Dermis blood vessel endothelial cell (primary cell): ENCODE data around the gene CDKN2B-AS1. TPM values are rescaled to one million over a fixed set of nuclear protein-coding genes. Genes with fewer than 3 reads are reported as not detected.

Experiments
- DNase-seq: peaks from one replicate; pipeline ENCODE4 v3.0.0; 2010
- total RNA-seq: library from RNA; depleted of rRNA; stranded (reverse); fragments of >200 nt; gene quantifications from 2 replicates; pipeline ENCODE4 v1.2.3, GENCODE V29; 2014

CDKN2B-AS1 gene
- total RNA-seq, 1 donor from 2014 or later: 2.2 TPM

DNA sequence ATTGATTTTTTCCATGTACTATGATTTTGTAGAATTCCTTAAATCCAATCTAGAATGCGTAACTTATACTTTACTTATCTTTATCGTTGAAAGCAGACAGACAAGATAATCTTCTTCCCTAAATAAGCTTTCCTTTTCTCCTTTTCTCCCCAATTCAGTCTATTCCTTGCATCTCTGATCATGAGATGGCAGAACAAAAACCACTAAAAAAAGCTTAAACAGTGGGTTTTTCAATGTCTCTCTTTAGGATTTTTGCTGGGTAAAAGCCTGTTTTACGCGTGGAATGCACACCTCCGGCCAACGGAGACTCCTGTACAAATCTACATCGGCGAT, 13.8 kb downstream of the CDKN2B-AS1 start:
- no peak for DNase-seq

DNA sequence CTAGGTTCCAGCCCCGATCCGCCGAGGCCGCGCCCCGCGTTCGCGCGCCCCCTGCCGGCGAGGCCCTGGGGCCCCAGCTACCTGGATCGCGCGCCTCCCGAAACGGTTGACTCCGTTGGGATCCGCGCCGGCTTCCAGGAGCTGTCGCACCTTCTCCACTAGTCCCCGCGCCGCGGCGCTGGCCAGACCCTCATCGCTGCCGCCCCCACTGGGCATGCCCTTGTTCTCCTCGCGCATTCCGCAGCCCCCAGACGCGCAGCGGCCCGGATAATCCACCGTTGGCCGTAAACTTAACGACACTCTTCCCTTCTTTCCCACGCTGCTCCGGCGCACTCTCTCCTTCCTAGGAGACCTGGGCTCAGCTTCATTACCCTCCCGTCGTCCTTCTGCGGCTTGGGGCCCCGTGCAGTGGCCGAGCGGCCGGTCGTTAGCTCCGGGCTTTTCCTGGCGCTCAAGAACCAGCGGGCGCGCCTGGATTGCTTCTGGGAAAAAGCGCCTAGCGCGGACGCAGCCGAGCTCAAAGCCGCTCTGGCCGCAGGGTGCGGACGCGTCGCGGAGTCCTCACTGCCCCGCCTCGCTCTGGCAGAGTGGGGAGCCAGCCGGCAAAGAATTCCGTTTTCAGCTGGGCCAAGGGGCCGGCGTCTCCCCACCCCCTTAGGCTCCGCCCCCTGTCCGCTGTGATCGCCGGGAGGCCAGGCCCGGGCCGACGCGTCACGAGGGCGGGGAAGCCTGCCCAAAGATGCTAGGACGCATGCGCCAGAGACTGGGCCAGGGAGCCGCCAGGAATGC, 14.3 kb downstream of the CDKN2B-AS1 start, which contains the start of gene CDKN2B:
Gene CDKN2B (minus strand): TSS at position 589 of the 789 bp plus-strand sequence. CDS start 352 bp downstream, at position 237.
- peak; percentile 97 for DNase-seq

DNA sequence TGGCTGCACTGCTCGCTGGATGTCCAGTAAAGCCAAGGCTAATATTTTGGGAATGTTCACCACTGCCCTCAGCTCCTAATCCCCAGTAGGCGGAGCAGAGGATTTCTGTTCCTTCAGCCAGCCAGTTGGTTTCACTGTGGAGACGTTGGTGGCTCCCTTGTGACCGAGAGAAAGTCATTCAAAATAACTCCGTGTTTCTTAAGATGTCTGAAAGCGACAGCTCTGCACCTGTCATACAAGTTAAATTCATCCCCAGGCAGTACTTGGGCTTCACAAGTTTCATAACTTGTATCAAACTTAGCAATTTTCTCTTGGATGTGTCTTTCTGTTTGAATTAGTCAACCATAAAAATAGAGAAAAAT, 14.9 kb downstream of the CDKN2B-AS1 start:
- DNase-seq: no peak

DNA sequence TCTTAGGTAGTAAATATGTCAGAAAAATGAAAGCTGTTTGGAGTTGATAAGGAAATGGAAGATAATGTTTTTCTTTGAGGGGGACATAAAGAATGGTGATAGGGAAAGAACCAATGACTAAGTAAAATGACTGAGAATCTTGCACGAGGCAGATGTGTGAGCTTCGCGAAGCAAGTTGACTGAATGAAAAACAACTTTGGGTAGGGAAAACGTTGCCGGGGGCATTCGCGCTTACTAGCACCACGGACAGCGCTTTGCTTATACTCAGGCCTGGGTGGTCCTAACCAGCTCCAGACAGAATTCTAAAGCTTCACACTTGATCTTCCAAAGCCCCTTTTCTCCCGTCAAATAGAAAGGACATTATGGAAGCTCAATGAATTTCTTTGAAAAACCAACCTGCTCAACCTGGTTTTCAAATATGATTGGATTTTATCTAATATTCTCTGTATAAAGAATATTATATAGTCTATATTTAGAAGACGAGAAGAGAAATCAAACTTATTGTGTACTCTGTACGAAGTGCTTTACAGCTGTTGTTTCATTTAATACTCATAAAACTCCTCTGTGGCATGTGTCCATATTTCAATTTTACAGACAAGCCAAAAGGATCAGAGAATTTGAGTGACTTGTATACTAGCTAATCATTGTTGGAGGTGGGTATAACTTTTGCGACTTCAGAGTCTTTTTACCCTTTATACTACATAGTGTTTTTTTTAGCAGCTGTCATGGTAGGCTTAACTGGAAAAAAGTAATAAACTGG, 16.5 kb downstream of the CDKN2B-AS1 start:
- peak; percentile 64 for DNase-seq

DNA sequence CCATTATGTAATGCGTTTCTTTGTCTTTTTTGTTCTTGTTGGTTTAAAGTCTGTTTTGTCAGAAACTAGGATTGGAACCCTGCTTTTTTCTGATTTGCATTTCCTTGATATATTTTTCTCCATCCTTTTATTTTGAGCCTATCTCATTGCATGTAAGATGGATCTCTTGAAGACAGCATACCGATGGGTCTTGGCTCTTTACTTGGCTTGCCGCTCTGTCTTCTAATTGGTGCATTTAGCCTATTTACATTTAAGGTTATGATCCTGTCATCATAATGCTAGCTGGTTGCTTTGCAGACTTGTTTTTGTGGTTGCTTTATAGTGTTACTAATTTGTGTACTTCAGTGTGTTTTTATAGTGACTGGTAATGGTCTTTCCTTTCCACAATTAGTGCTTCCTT, 27.8 kb downstream of the CDKN2B-AS1 start:
- DNase-seq: no peak

DNA sequence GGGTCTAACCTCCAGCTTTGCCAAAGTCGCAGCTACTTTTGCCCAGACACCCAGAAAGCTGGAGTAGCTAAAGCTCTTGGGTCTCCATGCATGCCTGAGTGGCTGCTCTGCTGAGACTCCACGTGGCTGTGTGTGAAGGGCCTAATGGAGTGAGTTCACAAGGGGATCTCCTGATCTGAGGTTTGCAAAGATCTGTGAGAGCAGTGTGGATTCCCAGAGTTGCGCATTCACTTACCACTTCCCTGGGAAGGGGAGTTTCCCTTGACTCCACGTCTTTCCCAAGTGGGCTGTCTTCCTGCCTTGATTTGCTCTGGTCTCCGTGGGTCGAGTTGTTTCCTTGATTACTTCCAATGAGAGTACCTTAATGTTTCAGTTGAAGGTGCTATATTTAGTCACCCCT, 32.1 kb downstream of the CDKN2B-AS1 start:
- no peak for DNase-seq

DNA sequence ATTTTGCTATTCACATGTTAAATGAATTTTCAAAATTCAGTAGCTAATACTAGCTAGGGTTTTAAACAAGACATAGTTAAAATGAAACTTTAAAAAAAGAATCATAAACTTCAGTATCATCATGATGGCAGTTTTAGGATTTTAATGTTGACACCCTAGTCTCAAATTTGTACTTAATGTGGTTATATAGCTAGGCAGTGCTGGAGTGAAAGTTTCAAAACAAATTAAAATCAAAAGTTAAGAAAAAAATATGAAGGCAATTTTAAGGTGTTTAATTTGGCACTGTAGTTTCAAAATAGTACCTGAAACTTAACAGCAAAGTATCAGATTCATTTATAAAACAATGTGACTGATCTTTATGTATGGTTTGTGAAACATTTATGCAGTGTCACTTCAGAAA, 33.8 kb downstream of the CDKN2B-AS1 start:
- DNase-seq: no peak

DNA sequence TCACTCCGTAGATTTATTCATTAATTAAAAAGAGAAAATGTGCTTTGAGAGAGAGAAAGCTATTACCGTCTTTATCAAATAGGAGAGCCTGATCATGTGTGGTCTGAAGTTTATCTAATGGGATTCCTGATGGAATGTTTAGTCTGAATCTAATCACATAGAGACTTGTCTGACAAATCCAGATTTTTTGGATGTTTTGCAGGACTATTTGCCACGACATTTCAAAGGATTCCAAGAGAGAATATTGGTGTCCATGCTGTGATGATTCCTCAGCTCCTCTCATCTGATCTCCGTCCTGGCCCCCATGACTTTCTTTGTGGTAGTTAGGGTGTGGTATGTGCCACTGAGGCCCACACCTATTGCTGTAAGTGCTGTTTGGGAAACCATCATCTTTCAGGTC, 34.6 kb downstream of the CDKN2B-AS1 start:
- no peak for DNase-seq

DNA sequence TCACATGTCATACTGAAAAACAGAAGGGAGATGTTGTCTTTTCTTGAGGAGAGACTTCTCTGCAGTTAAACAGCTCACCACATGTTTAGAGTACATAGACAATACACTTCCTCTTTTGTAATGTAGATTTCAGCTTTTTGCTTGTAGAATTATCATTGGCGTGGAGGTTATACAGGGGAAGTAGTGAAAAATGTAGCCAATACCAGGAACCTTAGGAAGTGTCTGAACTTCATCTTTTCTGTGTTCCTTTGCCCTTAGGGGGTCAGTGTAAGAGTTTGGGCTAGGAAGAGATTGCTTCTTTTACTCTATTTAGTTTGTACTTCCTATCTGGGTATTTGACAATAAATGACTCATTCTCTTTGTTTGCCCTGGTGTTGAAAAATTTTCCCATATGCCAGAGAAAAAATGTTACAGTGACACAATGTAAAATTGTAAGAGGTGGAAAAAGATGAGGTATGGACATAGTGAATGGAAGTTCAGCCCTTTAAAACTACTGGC, 35.6 kb downstream of the CDKN2B-AS1 start:
- DNase-seq: peak; percentile 74

DNA sequence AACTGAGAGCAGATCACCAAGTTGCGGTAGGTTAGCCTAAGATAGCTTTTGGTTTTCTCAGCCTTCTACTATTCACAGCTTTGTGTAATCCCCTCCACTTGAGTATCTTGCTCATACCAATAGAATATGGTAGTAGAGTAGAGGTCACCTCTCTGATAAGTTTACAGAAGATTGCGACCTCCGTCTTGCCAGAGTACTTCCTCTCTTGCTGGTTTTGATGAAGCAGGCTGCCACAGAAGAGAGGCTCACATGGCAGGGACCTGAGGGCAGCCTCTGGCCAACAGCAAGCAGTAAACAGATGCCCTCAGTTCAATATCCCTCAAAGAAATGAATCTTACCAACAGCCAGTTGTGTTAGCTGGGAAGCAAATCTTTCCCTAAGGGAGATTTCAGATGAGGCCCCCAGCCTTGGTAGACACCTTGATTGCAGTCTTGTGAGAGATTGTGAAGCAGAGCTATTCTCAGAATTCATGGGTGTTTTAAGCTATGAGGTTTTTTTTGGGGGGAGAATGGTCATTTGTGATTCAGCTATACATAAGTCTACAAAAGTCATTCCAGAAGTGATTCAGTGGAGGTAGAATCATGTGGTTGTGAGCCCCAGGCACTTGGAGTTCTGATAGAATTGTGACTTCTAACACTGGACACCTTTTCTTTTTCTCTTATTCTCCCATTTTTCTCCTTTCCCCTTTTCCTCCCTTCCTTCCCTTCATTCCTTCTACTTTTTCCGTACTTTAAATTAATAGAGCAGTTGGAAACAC, 37.2 kb downstream of the CDKN2B-AS1 start:
- DNase-seq: no peak

DNA sequence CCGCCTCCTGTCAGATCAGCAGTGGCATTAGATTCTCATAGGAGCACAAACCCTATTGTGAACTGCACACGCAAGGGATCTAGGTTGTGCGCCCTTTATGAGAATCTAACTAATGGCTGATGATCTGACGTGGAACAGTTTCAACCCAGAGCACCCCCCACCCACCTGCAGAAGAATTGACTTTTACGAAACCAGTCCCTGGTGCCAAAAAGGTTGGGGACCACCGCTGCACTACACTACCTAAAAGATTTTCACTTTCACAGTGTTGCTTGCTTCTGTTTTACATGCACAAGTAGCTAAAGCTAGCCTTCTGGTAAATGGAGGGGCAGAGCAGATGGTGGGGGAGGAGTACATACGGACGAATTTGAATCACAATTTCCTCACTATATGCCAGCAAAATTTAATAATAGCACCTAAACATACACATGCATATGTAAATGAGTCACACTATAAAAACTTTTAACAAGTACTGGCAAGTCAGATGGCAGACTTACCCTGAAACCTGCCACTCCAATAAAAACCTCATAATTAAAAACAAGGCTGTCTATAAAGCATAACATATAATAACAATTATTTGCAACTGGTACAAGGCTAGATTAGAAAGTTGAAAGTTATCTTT, 38.5 kb downstream of the CDKN2B-AS1 start:
- DNase-seq: no peak

DNA sequence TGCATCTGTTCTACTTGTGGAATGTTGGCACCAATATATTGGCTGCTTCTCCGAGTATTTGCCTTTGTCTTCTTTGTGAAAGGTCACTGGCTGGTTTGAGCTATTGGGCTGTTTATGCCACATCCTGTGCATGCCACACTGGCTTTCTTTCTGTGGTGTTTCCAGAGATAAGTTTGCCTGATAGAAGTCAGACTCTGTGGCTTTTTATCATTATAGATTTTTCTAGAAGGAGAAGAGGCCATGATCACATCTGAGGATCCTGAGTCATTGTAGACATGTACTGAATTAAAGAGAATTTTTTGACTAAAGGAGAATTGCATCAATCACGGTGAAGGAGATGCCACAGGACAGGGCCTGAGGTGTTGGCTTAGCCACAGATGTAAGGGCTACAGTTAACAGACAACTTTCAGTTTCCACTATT, 41.0 kb downstream of the CDKN2B-AS1 start:
- no peak for DNase-seq

DNA sequence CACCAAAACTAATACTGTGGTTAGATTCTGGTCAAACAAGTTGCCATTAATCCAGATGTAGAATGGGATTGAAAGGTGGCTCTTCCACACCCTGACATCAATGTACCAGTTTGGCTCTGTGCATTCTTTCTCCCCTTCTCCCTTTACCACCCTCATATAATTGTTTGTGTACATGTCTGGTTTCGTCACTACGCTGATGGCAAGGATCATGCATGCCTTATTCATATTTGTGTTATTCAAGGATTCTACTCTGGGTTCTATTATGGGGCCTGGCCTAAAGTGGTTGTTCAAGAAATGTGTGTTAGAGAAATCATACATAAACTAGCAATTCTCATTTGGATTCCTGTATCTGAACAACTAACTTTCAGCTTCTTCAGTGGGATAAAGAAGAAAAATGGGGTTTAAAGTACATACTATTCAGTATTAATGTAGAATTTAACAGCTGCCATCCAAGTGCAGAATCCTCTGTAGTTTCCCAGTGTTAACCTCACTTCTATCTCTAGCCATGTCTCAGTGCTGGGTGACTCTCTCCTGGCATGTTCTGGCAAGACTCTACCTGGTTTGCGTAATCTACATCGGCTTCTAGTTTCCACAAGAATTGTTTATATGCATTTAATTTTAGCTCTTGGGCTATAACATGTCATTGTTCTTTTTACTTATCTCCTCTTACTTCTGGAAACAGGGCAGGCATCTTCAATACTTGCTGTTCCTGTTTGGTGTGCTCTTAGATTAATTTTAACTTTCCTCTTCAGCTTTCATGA, 42.5 kb downstream of the CDKN2B-AS1 start:
- DNase-seq: no peak

DNA sequence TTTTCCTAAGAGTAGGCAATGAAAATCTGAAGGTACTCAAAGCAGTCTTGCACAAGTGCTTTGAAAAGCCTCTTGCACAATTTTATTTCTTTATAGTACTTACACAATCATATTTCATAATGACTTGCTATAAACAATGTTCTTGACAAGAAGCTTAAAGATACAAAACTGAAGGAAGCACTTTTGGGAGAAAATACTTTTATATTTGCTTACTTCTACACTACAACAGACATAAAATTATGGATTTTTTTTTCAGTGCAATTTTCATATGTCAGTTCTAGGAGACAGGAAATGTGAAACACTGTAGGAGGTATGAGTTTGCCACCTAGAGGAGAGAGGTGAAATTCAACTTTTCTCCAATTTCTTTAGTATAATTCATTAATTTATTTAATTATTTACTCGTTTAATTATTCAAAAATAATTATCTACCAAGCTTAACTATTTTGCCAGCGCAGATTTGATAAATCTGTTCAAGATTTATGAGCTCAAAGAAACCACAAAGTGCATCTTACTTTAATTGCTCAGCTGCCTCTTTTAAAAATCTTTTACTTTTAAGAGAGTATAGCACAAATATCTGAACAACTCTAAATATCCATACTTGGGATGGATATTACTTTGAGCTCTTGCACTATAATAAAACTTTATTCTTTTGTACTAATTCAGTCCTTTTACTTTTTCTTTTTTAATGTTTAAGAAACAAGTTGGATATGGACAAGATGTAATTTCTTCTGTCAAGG, 43.5 kb downstream of the CDKN2B-AS1 start:
- DNase-seq: peak; percentile 65

DNA sequence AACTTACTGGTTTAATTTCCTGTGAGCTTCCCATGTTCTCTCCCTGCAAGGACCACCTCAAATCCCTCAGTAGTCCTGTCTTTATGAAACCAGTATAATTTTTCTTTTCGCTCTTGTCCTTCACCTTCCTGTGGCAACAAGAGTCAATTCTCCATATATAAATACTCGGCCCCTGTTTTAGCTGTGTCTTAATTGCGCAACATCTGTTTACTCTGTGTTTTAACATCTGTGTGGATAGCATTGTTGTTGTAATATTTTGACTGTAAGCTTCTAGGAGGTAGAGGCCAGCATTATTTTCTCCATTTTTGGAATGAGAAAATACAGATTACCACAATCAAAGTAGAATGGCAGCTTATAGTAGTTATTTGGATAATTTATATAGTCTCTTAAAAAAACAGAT, 44.7 kb downstream of the CDKN2B-AS1 start:
- no peak for DNase-seq

DNA sequence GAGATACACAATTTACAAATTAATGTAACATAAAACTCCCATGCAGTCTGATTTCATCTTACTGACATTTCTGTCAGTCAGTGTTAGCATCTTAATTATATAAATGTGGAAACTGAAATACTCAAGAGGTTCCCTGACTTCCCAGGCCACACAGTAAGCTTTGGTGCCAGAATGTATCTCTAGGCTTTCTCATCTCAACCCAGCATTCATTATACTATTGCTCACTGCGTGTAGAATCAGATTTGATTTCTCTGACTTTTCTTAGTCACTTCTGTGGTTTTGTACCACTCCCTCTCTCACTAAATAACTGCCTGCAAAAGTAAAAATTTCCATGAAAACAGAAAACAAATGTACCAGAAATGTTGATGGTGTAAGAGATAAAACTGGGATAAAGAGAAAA, 46.2 kb downstream of the CDKN2B-AS1 start:
- DNase-seq: no peak

DNA sequence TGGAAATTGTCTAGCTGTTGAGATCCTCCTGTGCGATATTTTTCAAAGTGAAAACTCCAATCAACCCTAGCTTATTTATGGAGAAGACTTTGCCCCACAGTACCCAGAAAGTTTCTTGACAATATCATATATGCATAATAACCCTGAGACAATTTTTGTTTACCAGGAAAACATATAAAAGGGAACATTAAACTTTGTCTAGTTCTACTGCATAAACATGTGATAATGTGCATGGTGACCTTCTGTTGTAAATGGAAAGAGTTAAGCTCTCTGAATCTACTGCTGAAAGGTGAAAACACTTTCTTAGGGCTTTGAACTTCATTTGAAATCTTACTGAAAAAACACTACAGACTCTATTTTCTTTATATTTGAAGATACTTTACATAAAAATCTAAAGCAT, 46.8 kb downstream of the CDKN2B-AS1 start:
- DNase-seq: no peak

DNA sequence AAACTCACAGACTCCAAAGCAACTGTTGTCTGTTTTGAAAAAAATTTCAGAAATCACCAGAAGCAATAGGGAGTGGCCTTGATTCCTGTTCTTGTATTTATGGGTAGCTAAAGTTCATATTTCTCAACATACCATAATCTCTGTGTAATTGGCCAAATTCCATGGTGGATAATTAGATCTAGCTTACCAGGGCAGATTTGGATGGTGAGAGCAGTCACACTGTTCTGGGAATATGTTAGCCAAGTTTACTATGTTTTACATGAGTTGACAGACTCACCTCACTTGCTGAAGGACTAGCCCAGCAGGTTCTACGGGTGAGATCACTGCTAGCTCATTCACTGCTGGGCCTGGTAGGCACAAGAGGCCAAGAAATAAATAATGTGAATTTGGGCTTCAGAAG, 47.2 kb downstream of the CDKN2B-AS1 start:
- DNase-seq: no peak

DNA sequence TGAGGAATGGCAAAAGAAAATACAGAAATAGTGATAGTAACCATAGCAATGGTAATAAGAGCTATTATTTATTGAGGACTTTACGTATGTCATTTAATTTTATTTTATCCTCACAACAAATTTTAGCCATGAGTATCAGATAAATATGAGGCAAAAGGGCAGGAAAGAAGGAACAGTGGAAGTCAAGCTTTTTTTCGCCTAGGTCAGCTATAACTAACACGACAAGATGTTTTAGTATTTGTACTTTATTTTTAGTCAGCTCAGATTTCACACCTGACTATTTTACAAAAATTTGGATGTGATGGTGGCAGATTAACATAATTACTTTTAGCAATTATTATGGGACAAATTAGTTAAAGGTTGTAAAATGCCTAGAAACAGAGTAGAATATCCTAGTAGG, 49.3 kb downstream of the CDKN2B-AS1 start:
- DNase-seq: no peak

DNA sequence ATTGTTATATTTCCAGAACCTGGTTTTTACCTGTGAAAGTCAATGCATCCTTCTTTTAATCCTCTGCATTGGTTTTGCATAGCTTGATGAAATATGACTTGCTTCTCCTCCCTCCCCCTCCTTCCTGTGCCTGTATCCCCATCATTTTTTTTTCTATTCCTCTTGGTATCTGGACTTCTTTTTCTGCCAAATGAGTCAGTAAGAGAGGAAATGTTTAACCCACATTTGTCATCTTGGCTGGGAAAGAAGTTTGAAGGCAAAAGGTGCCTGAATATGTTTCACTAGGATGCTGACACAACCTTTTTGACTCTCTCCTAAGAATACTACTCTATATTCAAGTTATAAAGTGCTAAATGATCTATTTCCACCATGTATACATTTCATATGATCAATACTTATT, 50.0 kb downstream of the CDKN2B-AS1 start:
- peak; percentile 77 for DNase-seq

DNA sequence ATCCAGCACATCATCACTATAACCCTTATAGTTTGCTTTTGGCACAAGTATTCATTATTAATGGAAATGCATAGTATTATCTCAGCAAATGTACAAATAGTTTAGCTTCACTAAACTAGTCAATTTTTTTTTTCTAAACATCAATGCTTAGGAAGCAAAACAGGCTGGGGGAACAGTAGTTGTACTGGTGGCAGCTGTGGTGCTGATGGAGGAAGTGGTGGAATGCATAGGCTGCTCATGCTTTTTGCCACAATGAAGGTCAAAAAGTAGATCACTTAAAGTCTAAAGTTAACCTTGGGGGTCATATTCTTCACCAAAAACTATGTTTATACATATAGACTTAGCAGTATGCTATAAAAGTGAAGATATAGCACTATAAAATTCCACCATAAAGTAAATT, 50.8 kb downstream of the CDKN2B-AS1 start:
- DNase-seq: peak; percentile 30
